BJ (cell line): ENCODE data around the gene BOLA2B. TPM values are rescaled to one million over a fixed set of nuclear protein-coding genes. Genes with fewer than 3 reads are reported as not detected.

Experiments used
- CTCF ChIA-PET: fragments of 350-600 bp; formaldehyde crosslinking; extraction: SDS; loops from one replicate; lab custom pipeline; 2021; ENCODE audit warnings: antibody characterized with exemption, inconsistent platforms; lab: Yijun Ruan, JAX
- POLR2A ChIA-PET: fragments of 300-600 bp; sonication (Branson Sonifier 250); formaldehyde crosslinking; extraction: SDS; loops from one replicate; lab custom pipeline; 2021; ENCODE audit warnings: antibody characterized with exemption; lab: Charles Lee
- DNase-seq: peaks from one replicate; pipeline ENCODE4 v3.0.0-alpha.2; 2011; ENCODE audit warnings: low read depth
- H3K27me3 ChIP-seq: 2 replicates; pipeline ENCODE4 v1.6.0; 2011; ENCODE audit warnings: low read length; ENCODE audit not compliant: control insufficient read depth, insufficient read depth
- H3K36me3 ChIP-seq: 2 replicates; pipeline ENCODE4 v1.5.1; 2011; ENCODE audit warnings: low read length; ENCODE audit not compliant: control insufficient read depth, insufficient read depth
- H3K4me3 ChIP-seq: 2 replicates; pipeline ENCODE4 v1.5.1; 2011; ENCODE audit warnings: low read depth, mild to moderate bottlenecking, control low read depth, low read length
- CTCF ChIP-seq: IDR thresholded peaks from 2 replicates; pipeline ENCODE4 v1.5.1; 2011; ENCODE audit warnings: low read depth, mild to moderate bottlenecking, control low read depth, inconsistent platforms, low read length, moderate library complexity; ENCODE audit not compliant: insufficient read depth
- polyA plus RNA-seq: library from polyadenylated mRNA; depleted of rRNA; stranded (reverse); fragments of >200 nt; gene quantifications from 2 replicates; pipeline ENCODE4 v1.2.3, GENCODE V29; 2011

BOLA2B gene
- polyA plus RNA-seq, 1 experiment: 50.2 TPM

- Histone ChIP-seq H3K4me3 (no peak overlapping the region), H3K27me3 (no peaks in the 10 kb centered on the region), H3K36me3 (peaks cover 2% of the 10 kb centered on the region; the same call in 1 of the 2 replicates)
- ChIA-PET POLR2A (no interaction called here), CTCF (no interaction called here)
- no peak for TF ChIP-seq CTCF
- DNase-seq: no peak
Measured at GRCh38 chr16:30185683-30186421, 7.6 kb downstream of the BOLA2B start.

DNA sequence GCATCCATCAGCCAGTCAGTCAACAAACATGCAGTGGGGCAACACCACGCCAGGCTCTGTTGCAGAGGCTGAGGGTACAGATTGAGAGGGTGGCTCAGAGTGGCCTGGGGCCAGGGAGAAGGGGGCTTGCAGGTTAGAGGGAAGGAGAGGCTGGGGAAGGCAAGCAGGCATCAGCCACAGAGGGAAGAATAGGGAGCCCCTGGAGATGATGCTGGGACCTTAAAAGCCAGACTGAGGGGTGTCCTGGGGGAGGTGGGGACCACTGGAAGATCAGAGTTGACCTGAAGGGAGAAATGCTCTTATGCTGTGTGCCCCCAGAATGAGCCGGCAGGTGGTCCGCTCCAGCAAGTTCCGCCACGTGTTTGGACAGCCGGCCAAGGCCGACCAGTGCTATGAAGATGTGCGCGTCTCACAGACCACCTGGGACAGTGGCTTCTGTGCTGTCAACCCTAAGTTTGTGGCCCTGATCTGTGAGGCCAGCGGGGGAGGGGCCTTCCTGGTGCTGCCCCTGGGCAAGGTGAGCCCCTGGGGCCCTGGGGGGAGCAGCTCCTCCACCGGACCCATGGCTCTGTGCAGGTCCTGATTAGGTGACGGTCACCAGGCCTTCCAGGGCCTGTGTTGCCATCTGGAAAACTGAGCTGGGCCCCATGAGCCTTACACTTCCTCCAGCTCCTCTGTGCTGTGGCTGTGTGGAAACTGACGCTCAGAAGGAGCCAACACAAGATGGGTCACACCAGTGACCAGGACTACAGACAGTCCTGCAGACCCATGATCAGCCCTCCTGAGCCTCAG is 8.4 kb downstream of the BOLA2B start:
- POLR2A ChIA-PET: no interaction called here
- no peak for DNase-seq

GRCh38 chr16:30184096-30184890 is 9.2 kb downstream of the BOLA2B start:
- POLR2A ChIA-PET: no interaction called here
- CTCF ChIA-PET: no interaction called here
- Histone ChIP-seq H3K36me3 (peaks cover 2% of the 10 kb centered on the region; the same call in 1 of the 2 replicates), H3K4me3 (peak overlapping the region; percentile 40), H3K27me3 (peaks cover 1% of the 10 kb centered on the region; the same call in 1 of the 2 replicates)
- DNase-seq: no peak
- TF ChIP-seq CTCF: no peak

More for the DNA sequence above, 8.4 kb downstream of the BOLA2B start:
- no peaks in the 10 kb centered on the region for H3K27me3 ChIP-seq
- no peak for TF ChIP-seq CTCF
- H3K36me3 ChIP-seq: peaks cover 2% of the 10 kb centered on the region; the same call in 1 of the 2 replicates
- CTCF ChIA-PET: no interaction called here
- H3K4me3 ChIP-seq: no peak overlapping the region

- Histone ChIP-seq H3K4me3 (peak within 1 kb of the TSS; percentile 40), H3K27me3 (peaks cover 1% of the 10 kb centered on the region; the same call in 1 of the 2 replicates), H3K36me3 (peaks cover 2% of the 10 kb centered on the region; the same call in 1 of the 2 replicates)
- no peak for TF ChIP-seq CTCF
- POLR2A ChIA-PET: interaction anchor here (0.6 kb wide), 1 partner anchor 395 kb away, joined by 5 read pairs; no protein-coding TSS in a partner anchor
- CTCF ChIA-PET: no interaction called here
- DNase-seq: peak; percentile 6
Measured at GRCh38 chr16:30183233-30184095, 10.0 kb downstream of the BOLA2B start, which contains the start of gene CORO1A. Gene CORO1A (plus strand): TSS chr16:30183602. CDS start chr16:30185210, 1,608 bp downstream.
